ENCODE data around the gene ZNF684.

DNA sequence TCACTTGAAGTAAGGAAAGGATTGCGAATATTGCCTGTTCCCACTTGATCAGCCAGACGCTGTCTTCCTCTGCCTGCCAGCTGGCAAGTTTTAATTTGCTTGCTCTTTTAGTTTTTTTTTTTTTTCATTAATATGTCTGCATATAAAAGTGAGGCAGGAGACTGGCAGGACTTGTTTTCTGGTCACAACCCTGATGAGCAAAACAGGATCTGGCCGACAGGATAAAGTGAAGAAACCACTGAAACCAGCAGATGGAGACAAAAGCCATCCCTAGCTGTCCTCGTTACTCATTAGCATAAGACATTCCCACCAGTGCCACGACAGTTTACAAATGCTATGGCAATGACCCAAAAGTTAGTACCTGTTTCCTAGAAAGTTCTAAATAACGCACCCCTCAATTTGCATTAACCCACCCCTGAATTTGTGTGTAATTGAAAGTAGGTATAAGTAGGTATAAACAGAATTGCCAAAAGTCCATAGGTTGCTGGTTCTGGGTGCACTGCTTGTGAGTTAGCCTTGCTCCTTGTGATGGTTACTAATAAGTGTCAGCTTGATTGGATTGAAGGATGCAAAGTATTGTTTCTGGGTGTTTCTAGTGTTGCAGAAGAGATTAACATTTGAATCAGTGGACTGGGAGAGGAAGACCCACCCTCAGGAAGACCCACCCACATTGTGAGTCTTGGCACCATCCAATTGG is 60.8 kb downstream of the ZNF684 start:
- TF ChIP-seq, protein P1, sequence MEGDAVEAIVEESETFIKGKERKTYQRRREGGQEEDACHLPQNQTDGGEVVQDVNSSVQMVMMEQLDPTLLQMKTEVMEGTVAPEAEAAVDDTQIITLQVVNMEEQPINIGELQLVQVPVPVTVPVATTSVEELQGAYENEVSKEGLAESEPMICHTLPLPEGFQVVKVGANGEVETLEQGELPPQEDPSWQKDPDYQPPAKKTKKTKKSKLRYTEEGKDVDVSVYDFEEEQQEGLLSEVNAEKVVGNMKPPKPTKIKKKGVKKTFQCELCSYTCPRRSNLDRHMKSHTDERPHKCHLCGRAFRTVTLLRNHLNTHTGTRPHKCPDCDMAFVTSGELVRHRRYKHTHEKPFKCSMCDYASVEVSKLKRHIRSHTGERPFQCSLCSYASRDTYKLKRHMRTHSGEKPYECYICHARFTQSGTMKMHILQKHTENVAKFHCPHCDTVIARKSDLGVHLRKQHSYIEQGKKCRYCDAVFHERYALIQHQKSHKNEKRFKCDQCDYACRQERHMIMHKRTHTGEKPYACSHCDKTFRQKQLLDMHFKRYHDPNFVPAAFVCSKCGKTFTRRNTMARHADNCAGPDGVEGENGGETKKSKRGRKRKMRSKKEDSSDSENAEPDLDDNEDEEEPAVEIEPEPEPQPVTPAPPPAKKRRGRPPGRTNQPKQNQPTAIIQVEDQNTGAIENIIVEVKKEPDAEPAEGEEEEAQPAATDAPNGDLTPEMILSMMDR (conservative IDR thresholded peaks at IDR 0.05), result peak; percentile 63
- no peak for TF ChIP-seq EZH2 (IDR thresholded peaks at IDR 0.05; ENCODE audit: low read depth)
